ENCODE data around the gene MELTF. TPM values are rescaled to one million over a fixed set of nuclear protein-coding genes. Genes with fewer than 3 reads are reported as not detected.

The MELTF gene
- total RNA-seq, 1 donor from 2014 or later = 0.40 TPM

DNA sequence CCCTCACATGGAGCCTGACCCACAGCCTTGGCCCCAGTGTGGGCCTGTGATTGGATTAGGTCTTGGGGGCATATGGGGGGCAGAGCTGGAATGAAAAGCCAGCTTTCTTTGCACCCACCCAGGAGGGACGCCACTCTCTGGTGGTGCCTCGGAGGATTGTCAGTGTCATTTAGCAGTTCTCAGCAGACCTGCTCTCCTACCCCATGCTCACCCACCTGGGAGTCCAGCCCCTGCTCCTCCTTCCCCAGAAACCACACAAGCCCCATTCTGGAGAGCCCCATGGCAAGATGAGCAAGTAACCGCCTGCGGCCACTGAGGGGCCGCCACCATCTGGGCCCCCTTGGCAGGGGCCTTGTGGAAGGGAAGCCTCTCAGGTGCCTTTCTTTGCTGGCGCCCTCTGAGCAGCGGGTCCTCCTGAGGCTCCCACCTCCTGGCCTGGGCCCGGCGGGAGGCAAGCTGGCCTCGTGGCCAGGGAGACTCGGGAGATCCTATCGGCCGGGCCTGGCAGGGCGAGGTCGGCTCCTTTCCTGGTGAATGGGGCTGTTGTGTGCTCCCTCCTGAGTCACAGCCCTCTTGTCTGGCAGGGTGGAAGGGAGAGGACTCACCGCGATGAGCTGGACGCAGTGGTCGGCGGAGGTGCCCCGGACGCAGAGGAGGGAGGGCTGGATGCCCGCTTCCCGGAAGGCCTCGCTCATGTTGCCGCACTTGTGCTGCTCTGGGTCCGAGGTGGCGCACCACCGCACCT lies 2.3 kb downstream of the MELTF start:
- no peak for DNase-seq (ENCODE audit: low read depth in 2 of 2)

- DNase-seq (ENCODE audit: low read depth in 2 of 2) = no peak
Observed at GRCh38 chr3:197026481-197026866, 3.1 kb downstream of the MELTF start.

DNA sequence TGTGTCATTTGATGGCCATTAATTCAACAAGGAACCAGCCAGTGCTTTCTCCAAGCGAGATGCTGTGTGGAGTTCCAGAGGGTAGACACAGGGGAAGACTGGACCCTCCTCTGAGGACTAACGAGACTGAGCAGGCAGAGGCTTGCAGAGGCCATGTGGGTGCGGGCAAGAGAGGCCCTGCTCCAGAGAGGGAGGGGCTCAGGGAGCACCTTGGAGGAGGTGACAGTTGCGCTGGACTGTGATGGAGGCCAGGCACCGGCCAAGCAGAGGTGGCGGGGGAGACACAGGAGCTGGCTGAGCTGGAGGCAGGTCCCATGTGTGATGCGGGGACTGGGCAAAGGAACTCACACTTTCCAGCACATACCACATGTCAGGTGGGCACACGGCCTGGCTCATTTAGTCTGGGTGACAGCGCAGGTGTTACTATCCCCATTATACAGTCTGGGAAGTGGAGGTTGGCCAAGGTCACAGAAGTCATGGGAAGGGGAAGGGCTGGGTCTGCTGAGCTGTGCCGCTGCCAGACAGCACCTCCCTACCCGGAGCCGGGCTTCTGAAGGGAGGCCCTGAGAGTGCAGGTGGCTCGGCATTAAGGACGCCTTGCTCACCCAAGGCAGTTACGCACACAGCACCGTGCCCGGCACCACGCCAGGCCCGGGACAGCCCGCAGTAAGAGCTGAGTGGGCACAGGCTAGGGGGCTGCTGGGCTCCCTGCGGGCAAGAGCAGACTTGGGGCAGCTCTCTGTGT lies 3.7 kb downstream of the MELTF start:
- no peak for DNase-seq (ENCODE audit: low read depth in 2 of 2)

- no peak for DNase-seq (ENCODE audit: low read depth in 2 of 2)
Observed at GRCh38 chr3:197024881-197025735, 4.5 kb downstream of the MELTF start.

GRCh38 chr3:197023998-197024651 lies 5.5 kb downstream of the MELTF start:
- DNase-seq (ENCODE audit: low read depth in 2 of 2) = no peak

DNA sequence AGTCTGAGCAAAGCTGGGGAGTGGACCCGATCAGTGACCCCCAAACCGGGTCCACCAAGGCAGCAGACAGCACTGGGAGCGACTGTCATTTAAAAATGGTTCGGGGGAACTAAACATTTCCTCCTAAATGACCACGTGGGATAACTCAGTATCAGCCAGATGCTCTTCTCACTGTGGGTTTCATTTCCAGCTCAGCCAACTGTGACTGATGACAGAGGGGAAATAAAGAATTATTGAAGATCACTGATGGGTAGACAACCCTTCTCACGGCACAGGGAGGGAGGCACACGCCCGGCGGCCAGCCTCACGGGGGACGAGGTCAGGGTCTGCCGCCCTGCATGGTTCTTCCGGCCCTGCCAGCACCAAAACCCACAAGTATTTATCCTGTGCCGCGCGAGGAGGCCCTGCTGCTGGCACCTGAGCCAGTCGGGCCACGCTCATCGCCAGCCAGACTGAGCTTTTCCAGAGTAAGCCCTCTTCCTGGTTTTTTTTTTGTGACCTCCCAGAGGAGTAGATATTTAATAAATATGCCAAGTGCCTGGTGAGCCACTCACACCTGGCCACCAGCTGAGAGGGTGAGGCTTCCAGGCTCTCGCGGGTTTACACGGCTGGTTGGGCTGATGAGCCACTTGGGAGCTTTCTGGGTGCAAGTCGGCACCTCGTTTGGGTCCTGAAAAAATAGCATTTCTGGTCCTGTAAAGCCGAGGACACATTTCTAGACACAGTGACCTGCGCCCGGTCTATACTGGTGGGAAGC lies 6.2 kb downstream of the MELTF start:
- DNase-seq (ENCODE audit: low read depth in 2 of 2) = no peak

DNA sequence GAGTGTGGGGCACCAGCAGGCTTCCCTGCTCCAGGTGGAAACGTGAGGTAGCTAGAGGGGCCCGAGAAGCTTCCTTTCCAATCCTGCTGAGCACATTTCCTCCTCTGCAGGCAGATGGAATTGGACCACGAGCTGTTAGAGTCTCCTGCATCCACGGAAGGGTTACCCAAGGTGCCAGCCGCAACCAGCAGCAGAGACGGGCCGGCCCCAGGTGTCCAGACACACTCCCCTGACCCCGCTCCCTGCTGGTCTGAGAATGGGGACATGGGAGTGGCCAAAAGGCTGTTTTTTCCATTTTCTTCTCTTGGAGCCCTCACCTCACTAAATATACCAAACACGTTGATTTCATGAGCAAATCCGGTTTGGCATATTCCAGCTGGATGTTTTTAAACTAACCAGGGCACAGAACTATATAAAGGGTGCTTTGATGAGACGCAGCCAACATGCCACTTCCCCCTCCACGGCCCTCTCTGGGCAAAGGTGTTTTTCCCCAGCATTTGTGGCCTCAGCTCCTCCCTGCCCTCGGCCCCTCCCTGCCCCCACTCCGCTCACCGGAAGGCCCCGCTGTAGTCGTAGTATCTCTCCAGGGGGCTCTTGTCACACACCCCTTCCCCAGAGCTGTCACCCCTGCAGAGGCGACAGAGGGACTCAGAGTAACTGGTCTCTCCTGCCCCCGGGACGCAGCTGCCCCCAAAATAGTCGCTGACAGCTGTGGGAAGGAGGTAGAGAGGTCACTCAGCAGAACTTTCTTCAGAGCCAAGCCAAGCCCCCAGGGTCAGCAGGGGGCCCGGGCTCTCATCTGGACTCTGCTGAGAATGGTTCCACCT lies 7.0 kb downstream of the MELTF start:
- DNase-seq (ENCODE audit: low read depth in 2 of 2) = no peak

- no peak for DNase-seq (ENCODE audit: low read depth in 2 of 2)
Observed at GRCh38 chr3:197021729-197022404, 7.8 kb downstream of the MELTF start.

DNA sequence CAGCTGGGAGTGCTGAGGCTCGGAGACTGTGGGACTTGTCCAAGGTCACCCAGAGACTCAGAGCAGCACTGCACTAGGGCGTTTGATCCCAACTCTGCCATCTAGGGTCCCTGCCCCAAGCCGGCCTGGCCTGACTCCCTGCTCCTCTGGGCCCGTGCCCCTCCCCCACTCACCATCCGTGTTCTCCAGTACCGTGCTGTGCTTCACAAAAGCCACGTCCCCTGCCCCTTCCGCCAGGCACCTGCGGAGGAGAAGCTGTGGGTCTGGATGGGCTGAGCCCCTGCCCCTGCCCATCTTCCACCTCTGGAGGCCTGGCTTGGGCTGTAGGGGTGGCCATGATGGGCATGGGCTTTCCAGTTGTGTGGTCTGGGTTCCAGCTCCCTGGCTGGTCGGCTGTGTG lies 8.4 kb downstream of the MELTF start:
- DNase-seq (ENCODE audit: low read depth in 2 of 2) = no peak

- DNase-seq (ENCODE audit: low read depth in 2 of 2) = no peak
Observed at GRCh38 chr3:197019535-197019934, 10.1 kb downstream of the MELTF start.

- no peak for DNase-seq (ENCODE audit: low read depth in 2 of 2)
Observed at GRCh38 chr3:197019021-197019420, 10.6 kb downstream of the MELTF start.

GRCh38 chr3:197017003-197017402 lies 12.6 kb downstream of the MELTF start:
- DNase-seq (ENCODE audit: low read depth in 2 of 2) = no peak

- DNase-seq (ENCODE audit: low read depth in 2 of 2) = no peak
Observed at GRCh38 chr3:197015790-197016736, 13.6 kb downstream of the MELTF start.

- DNase-seq (ENCODE audit: low read depth in 2 of 2) = no peak
Observed at GRCh38 chr3:197014942-197015575, 14.6 kb downstream of the MELTF start.

GRCh38 chr3:197014024-197014423 lies 15.6 kb downstream of the MELTF start:
- no peak for DNase-seq (ENCODE audit: low read depth in 2 of 2)

DNA sequence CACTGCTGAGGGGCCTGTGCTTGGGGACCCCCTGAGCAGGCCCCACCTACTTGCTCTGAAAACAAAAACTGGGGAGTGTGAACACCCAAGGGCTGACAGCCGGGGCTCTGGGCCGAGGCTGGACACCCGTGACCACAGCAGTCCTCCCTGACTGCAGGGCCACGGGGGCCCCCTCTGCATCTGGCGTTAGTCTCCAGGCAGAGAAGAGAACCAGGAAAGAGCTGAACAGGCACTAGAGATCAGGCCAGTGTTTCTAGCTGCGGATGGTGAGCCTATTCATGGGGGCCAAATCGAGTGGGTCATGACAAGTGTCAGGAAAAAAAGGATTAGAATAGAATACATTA lies 17.1 kb downstream of the MELTF start:
- DNase-seq (ENCODE audit: low read depth in 2 of 2) = no peak

DNA sequence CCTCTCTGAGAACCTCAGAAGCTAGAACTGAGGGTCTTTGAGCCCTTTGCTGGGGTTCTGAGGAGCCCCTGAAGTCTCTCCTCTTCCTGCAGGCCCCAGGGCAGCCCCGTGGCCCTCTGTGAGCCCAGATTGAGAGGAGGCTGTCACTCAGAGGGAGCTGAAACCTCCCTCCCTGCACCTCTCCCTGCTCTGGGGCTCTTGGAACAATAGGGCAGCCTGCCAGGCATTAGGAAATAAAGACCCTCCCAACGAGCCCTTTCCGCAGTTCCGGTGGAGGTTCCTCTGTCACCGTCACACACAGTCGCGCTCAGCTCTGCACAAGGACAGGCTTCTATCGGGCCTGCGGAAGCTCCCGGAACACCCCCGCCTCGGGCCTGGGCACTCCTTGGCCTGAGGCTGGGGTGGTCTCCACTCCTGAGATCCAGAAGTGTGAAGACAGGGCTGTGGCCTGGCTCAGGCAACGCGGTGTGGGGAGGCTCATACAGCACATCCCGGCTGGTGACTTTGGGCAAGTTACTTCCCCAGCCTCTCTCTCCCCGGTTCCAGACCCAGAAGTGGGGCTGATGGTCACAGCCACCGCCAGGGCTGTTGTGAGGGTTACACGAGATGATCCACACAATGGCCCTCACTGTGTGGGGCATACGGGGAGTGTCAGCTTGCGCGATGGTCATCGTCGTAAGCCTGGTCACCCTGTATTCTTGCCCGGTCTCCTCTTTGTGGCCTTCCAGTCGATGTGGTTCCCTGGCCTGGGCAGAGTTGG lies 17.7 kb downstream of the MELTF start:
- DNase-seq (ENCODE audit: low read depth in 2 of 2) = no peak

Data from lung microvascular endothelial cell (primary cell).